K562 (cell line): ENCODE results near the gene SAE1. TPM values are rescaled to one million over a fixed set of nuclear protein-coding genes. Genes with fewer than 3 reads are reported as not detected.
A peak's percentile ranks its signal among the peaks of the same experiment; 100 is the strongest.

ENCODE experiments used
- BRD9 ChIP-seq: fragments of 450-650 bp; IDR thresholded peaks from 2 replicates; pipeline ENCODE4 v1.6.1; 2018; ENCODE audit warnings: low read depth; ENCODE audit not compliant: partially characterized antibody
- CBX5 ChIP-seq: IDR thresholded peaks from 2 replicates; pipeline ENCODE4 v1.6.1; 2014; ENCODE audit warnings: low read depth, borderline replicate concordance
- NBN ChIP-seq: fragments of 450-650 bp; IDR thresholded peaks from 2 replicates; pipeline ENCODE4 v1.6.1; 2016; ENCODE audit warnings: low read depth, mild to moderate bottlenecking
- NEUROD1 ChIP-seq: fragments of 150-350 bp; IDR thresholded peaks from 2 replicates; pipeline ENCODE4 v1.6.1; 2014; ENCODE audit warnings: borderline replicate concordance, low read length, low read depth; ENCODE audit not compliant: partially characterized antibody
- POLR2A ChIP-seq: fragments of 450-650 bp; conservative IDR thresholded peaks from 2 replicates; pipeline ENCODE4 v1.6.1; 2016
- SIN3B ChIP-seq: fragments of 450-650 bp; IDR thresholded peaks from 2 replicates; pipeline ENCODE4 v1.6.1; 2017; ENCODE audit warnings: low read depth, mild to moderate bottlenecking, moderate library complexity
- TAF7 ChIP-seq: fragments of 450-650 bp; IDR thresholded peaks from 2 replicates; pipeline ENCODE4 v1.6.1; 2016; ENCODE audit warnings: missing genetic modification characterization, missing compliant biosample characterization
- ZFPM2 ChIP-seq: fragments of 250-450 bp; sonication (Bioruptor Pico); IDR thresholded peaks from 2 replicates; pipeline ENCODE4 v1.5.1; 2022; ENCODE audit warnings: mild to moderate bottlenecking
- ZKSCAN1 ChIP-seq: fragments of 150-350 bp; IDR thresholded peaks from 2 replicates; pipeline ENCODE4 v1.6.1; 2016; ENCODE audit warnings: low read depth, low read length
- polyA plus RNA-seq, 8 experiments: library from polyadenylated mRNA; depleted of rRNA in 4 of 8; stranded (reverse) in 5 of 8; unstranded in 3 of 8; fragments of >200 nt; fragmentation: Nextera tagmentation in 2 of 8; fragmentation: Illumina TruSeq in 1 of 8; extraction: Ambion mirVana in 2 of 8; extraction: Trizol in 1 of 8; gene quantifications; 2 replicates each; pipeline versions ENCODE4 v1.2.1 to v1.2.3, GENCODE V29; 2011 to 2014; ENCODE audit warnings: inconsistent platforms in 1 of 8, missing spikeins in 1 of 8
- total RNA-seq, 7 experiments: library from RNA; depleted of rRNA in 6 of 7; stranded (reverse); fragments of >200 nt in 6 of 7; fragmentation: Illumina TruSeq in 2 of 7; extraction: Trizol in 2 of 7; gene quantifications; 2 replicates each; pipeline versions ENCODE4 v1.2.1 to v1.2.3, GENCODE V29; 2011 to 2021; ENCODE audit warnings: low replicate concordance in 1 of 7
- TF ChIP-seq, protein P1 (sequence below): fragments of 450-650 bp; IDR thresholded peaks from 2 replicates; pipeline ENCODE4 v1.6.1; 2016; ENCODE audit warnings: mild to moderate bottlenecking, moderate library complexity
- TF ChIP-seq, protein P2 (sequence below), 2 experiments: fragments of 450-650 bp; IDR thresholded peaks; 2 replicates each; pipeline ENCODE4 v1.6.1; 2016

Gene SAE1
- total and polyA plus RNA-seq, 9 of the 15 experiments (the other 6 are each of a cell fraction or from before 2014, with no cell fraction given): 82.8 to 299 (median 217) TPM

DNA sequence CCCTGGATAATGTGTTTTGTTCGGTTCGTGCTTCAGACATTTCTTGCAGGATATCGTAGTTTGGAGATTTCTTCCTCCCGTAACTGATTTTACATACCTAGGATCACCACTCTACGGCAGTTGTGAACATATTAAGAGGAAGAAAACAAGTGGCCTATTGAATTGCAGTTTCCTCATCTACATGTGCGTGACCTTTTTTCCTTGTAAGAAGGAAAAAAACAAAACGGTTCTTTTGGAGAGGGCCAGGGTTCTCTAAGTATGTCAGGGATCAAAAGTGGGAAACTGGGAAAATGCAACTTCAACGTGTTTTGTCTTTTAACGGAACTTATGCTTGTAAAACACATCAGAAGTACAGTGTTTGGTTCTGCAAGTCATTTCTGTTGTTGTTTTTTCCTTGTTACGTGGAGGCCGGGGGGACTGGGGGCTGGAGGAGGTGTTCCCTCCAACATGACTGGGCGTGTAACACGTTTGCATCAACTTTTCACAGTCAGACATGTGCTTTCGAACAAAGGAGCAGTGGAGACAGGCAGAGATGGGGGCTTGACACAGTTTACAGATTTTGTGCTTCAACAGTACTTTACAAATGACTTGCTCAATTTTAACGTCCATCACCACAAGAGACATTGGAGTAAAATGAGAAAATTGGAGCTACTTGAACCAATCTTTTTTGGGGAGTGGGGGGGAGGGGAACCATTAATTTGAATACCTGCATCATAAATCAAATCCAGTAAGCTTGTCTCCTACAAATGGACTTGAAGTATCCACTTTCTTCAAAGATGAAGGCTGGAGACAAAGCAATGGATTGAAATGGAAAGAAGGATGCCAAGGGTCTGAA lies 20.9 kb upstream of the SAE1 start (continued):
- TF ChIP-seq, protein P1, sequence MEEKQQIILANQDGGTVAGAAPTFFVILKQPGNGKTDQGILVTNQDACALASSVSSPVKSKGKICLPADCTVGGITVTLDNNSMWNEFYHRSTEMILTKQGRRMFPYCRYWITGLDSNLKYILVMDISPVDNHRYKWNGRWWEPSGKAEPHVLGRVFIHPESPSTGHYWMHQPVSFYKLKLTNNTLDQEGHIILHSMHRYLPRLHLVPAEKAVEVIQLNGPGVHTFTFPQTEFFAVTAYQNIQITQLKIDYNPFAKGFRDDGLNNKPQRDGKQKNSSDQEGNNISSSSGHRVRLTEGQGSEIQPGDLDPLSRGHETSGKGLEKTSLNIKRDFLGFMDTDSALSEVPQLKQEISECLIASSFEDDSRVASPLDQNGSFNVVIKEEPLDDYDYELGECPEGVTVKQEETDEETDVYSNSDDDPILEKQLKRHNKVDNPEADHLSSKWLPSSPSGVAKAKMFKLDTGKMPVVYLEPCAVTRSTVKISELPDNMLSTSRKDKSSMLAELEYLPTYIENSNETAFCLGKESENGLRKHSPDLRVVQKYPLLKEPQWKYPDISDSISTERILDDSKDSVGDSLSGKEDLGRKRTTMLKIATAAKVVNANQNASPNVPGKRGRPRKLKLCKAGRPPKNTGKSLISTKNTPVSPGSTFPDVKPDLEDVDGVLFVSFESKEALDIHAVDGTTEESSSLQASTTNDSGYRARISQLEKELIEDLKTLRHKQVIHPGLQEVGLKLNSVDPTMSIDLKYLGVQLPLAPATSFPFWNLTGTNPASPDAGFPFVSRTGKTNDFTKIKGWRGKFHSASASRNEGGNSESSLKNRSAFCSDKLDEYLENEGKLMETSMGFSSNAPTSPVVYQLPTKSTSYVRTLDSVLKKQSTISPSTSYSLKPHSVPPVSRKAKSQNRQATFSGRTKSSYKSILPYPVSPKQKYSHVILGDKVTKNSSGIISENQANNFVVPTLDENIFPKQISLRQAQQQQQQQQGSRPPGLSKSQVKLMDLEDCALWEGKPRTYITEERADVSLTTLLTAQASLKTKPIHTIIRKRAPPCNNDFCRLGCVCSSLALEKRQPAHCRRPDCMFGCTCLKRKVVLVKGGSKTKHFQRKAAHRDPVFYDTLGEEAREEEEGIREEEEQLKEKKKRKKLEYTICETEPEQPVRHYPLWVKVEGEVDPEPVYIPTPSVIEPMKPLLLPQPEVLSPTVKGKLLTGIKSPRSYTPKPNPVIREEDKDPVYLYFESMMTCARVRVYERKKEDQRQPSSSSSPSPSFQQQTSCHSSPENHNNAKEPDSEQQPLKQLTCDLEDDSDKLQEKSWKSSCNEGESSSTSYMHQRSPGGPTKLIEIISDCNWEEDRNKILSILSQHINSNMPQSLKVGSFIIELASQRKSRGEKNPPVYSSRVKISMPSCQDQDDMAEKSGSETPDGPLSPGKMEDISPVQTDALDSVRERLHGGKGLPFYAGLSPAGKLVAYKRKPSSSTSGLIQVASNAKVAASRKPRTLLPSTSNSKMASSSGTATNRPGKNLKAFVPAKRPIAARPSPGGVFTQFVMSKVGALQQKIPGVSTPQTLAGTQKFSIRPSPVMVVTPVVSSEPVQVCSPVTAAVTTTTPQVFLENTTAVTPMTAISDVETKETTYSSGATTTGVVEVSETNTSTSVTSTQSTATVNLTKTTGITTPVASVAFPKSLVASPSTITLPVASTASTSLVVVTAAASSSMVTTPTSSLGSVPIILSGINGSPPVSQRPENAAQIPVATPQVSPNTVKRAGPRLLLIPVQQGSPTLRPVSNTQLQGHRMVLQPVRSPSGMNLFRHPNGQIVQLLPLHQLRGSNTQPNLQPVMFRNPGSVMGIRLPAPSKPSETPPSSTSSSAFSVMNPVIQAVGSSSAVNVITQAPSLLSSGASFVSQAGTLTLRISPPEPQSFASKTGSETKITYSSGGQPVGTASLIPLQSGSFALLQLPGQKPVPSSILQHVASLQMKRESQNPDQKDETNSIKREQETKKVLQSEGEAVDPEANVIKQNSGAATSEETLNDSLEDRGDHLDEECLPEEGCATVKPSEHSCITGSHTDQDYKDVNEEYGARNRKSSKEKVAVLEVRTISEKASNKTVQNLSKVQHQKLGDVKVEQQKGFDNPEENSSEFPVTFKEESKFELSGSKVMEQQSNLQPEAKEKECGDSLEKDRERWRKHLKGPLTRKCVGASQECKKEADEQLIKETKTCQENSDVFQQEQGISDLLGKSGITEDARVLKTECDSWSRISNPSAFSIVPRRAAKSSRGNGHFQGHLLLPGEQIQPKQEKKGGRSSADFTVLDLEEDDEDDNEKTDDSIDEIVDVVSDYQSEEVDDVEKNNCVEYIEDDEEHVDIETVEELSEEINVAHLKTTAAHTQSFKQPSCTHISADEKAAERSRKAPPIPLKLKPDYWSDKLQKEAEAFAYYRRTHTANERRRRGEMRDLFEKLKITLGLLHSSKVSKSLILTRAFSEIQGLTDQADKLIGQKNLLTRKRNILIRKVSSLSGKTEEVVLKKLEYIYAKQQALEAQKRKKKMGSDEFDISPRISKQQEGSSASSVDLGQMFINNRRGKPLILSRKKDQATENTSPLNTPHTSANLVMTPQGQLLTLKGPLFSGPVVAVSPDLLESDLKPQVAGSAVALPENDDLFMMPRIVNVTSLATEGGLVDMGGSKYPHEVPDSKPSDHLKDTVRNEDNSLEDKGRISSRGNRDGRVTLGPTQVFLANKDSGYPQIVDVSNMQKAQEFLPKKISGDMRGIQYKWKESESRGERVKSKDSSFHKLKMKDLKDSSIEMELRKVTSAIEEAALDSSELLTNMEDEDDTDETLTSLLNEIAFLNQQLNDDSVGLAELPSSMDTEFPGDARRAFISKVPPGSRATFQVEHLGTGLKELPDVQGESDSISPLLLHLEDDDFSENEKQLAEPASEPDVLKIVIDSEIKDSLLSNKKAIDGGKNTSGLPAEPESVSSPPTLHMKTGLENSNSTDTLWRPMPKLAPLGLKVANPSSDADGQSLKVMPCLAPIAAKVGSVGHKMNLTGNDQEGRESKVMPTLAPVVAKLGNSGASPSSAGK: peak; percentile 95
- TF ChIP-seq SIN3B: no peak; the same call in 1 of the 2 replicates
- no peak for TF ChIP-seq CBX5
- 0 out of 2 replicates have a peak, but pooled peaks have one; percentile 25 for TF ChIP-seq ZKSCAN1
- TF ChIP-seq BRD9: peak; percentile 80
- 0 out of 2 replicates have a peak, but pooled peaks have one; percentile 48 for TF ChIP-seq ZFPM2 (CRISPR knock-in tag)
- TF ChIP-seq TAF7: peak; percentile 74
- TF ChIP-seq, protein P2, sequence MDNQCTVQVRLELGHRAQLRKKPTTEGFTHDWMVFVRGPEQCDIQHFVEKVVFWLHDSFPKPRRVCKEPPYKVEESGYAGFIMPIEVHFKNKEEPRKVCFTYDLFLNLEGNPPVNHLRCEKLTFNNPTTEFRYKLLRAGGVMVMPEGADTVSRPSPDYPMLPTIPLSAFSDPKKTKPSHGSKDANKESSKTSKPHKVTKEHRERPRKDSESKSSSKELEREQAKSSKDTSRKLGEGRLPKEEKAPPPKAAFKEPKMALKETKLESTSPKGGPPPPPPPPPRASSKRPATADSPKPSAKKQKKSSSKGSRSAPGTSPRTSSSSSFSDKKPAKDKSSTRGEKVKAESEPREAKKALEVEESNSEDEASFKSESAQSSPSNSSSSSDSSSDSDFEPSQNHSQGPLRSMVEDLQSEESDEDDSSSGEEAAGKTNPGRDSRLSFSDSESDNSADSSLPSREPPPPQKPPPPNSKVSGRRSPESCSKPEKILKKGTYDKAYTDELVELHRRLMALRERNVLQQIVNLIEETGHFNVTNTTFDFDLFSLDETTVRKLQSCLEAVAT (IDR thresholded peaks at IDR 0.05): peak; percentile 65 to 88
- TF ChIP-seq POLR2A: peak; percentile 89
- TF ChIP-seq NBN: peak; percentile 75; the same call in 1 of the 2 replicates
- TF ChIP-seq NEUROD1: peak; percentile 77
